Natural killer cell (primary cell): ENCODE data around the gene MED13L. TPM values are rescaled to one million over a fixed set of nuclear protein-coding genes. Genes with fewer than 3 reads are reported as not detected.

Experiments used
- ATAC-seq, 3 donors: fragments of 150-1000 bp in 2 of 3; fragments of 200-7000 bp in 1 of 3; cut with Tn5 transposase; 1 replicate in 1 of 3; 2 replicates in 2 of 3; pipeline ENCODE4 v1.10.0; 2021; ENCODE audit warnings: mild to moderate bottlenecking in 2 of 3, moderate library complexity in 2 of 3
- DNase-seq, 2 donors: peaks; one replicate each; pipeline versions ENCODE4 v3.0.0 to v3.0.0-alpha.2; 2013 to 2021; ENCODE audit warnings: mixed read lengths in 1 of 2
- H3K27ac ChIP-seq: one replicate; pipeline ENCODE4 v1.5.1; 2013; ENCODE audit warnings: mild to moderate bottlenecking, low read length
- H3K27me3 ChIP-seq: one replicate; pipeline ENCODE4 v1.6.1; 2013; ENCODE audit warnings: low read length; ENCODE audit not compliant: control insufficient read depth, insufficient read depth
- H3K36me3 ChIP-seq: one replicate; pipeline ENCODE4 v1.6.1; 2013; ENCODE audit warnings: low read length; ENCODE audit not compliant: control insufficient read depth, insufficient read depth
- H3K4me1 ChIP-seq: one replicate; pipeline ENCODE4 v1.6.1; 2013; ENCODE audit warnings: low read length; ENCODE audit not compliant: control insufficient read depth, insufficient read depth
- H3K4me3 ChIP-seq: one replicate; pipeline ENCODE4 v1.5.1; 2013; ENCODE audit warnings: low read length
- H3K9me3 ChIP-seq: one replicate; pipeline ENCODE4 v1.6.1; 2013; ENCODE audit warnings: low read length; ENCODE audit not compliant: control insufficient read depth, insufficient read depth
- H3K27ac Mint-ChIP-seq, 2 donors: one replicate each; pipeline ENCODE4 v1.8.0; 2022; ENCODE audit warnings: mild to moderate bottlenecking in 2 of 2, mixed read lengths in 2 of 2, moderate library complexity in 1 of 2
- H3K27me3 Mint-ChIP-seq, 2 donors: one replicate each; pipeline ENCODE4 v1.8.0; 2022; ENCODE audit warnings: low read depth in 2 of 2, mixed read lengths in 2 of 2
- H3K36me3 Mint-ChIP-seq: one replicate; pipeline ENCODE4 v1.8.0; 2022; ENCODE audit warnings: mixed read lengths
- H3K4me1 Mint-ChIP-seq, 2 donors: one replicate each; pipeline ENCODE4 v1.8.0; 2022; ENCODE audit warnings: mixed read lengths in 2 of 2
- H3K4me3 Mint-ChIP-seq: one replicate; pipeline ENCODE4 v1.8.0; 2022; ENCODE audit warnings: mild to moderate bottlenecking, moderate library complexity, mixed read lengths
- H3K9me3 Mint-ChIP-seq, 2 donors: one replicate each; pipeline ENCODE4 v1.8.0; 2022; ENCODE audit warnings: mixed read lengths in 2 of 2
- WGBS: methylation state at CpG from one replicate; pipeline ENCODE4 v1.1.7; 2013; ENCODE audit warnings: missing lambda C conversion rate; ENCODE audit not compliant: insufficient coverage; 5-methylcytosine and 5-hydroxymethylcytosine counted together
- intact Hi-C: fragments of 100-400 bp; cut with micrococcal nuclease; formaldehyde crosslinking; loops from one replicate; pipeline ENCODE4 v1.14.2; 2022
- total RNA-seq, 4 donors: library from RNA; stranded (reverse); fragments of 120-200 nt in 1 of 4; gene quantifications; one replicate each; pipeline versions ENCODE4 v1.2.3 to v1.2.4, GENCODE V29; 2013 to 2022
- TF ChIP-seq, protein P1 (sequence below): fragments of 200-600 bp; IDR thresholded peaks from one replicate; pipeline ENCODE4 v1.8.0; 2022; ENCODE audit warnings: antibody characterized with exemption

MED13L gene
- total RNA-seq, 3 donors from 2014 or later (not counting 1 experiment from before 2014, with no cell fraction given) = 237 to 316 (median 240) TPM

DNA sequence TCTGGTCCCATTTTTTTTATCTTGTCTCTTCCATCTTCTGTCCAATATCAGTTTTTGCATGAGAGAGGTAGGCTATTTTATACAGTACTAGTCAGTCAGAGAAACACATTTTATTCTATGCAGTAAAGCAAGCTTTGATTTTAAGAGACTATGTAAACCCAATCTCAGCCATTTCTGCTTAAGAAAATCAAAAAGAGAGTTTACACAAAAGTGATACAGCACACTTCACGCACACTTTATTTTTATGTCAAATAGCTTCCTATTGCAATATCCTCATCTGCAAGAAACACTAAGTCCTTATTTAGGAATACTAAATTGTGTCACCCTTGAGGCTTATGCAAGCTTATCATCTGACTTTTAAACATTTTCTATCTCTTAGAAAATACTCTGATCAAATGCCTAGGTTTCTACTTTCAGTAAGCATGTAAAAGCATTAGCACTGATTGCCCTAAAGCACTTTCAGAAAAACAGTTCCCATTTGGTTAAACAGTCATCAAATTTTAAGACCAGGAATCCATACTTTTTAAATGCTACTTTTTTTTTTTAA lies 78.3 kb downstream of the MED13L start:
- ATAC-seq (no peak), DNase-seq (no peak)
- Histone ChIP-seq H3K27ac (no peak overlapping the region), H3K9me3 (no peaks in the 10 kb centered on the region), H3K36me3 (no peaks in the 10 kb centered on the region), H3K4me1 (peaks cover 12% of the 10 kb centered on the region), H3K27me3 (no peaks in the 10 kb centered on the region), H3K4me3 (no peak overlapping the region)
- intact Hi-C loops = loop anchor here (5.0 kb wide), 1 partner anchor 57 kb away; no protein-coding TSS in a partner anchor
- Mint-ChIP-seq H3K36me3 (no peaks in the 10 kb centered on the region), H3K4me1 (peaks cover 58 to 73% of the 10 kb centered on the region in 2 donors), H3K9me3 (no peaks in the 10 kb centered on the region), H3K4me3 (no peak overlapping the region), H3K27me3 (no peaks in the 10 kb centered on the region), H3K27ac (peak overlapping the region in 1 of 2 donors; percentile 27)
- WGBS = 93% methylated on average over 1 of the region's 1 CpG
- TF ChIP-seq, protein P1, sequence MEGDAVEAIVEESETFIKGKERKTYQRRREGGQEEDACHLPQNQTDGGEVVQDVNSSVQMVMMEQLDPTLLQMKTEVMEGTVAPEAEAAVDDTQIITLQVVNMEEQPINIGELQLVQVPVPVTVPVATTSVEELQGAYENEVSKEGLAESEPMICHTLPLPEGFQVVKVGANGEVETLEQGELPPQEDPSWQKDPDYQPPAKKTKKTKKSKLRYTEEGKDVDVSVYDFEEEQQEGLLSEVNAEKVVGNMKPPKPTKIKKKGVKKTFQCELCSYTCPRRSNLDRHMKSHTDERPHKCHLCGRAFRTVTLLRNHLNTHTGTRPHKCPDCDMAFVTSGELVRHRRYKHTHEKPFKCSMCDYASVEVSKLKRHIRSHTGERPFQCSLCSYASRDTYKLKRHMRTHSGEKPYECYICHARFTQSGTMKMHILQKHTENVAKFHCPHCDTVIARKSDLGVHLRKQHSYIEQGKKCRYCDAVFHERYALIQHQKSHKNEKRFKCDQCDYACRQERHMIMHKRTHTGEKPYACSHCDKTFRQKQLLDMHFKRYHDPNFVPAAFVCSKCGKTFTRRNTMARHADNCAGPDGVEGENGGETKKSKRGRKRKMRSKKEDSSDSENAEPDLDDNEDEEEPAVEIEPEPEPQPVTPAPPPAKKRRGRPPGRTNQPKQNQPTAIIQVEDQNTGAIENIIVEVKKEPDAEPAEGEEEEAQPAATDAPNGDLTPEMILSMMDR = no peak

GRCh38 chr12:116196752-116197718 lies 80.5 kb downstream of the MED13L start:
- peak overlapping the region; percentile 59 to 86 for H3K27ac Mint-ChIP-seq
- Histone ChIP-seq H3K27ac (no peak overlapping the region), H3K9me3 (no peaks in the 10 kb centered on the region), H3K4me1 (peaks cover 15% of the 10 kb centered on the region), H3K27me3 (no peaks in the 10 kb centered on the region), H3K36me3 (no peaks in the 10 kb centered on the region), H3K4me3 (no peak overlapping the region)
- H3K36me3 Mint-ChIP-seq = no peaks in the 10 kb centered on the region
- TF ChIP-seq, protein P1 = no peak
- no peaks in the 10 kb centered on the region for H3K27me3 Mint-ChIP-seq
- DNase-seq (no peak), ATAC-seq (no peak)
- no peaks in the 10 kb centered on the region for H3K9me3 Mint-ChIP-seq
- peaks cover 65 to 69% of the 10 kb centered on the region in 2 donors for H3K4me1 Mint-ChIP-seq
- no peak overlapping the region for H3K4me3 Mint-ChIP-seq
- intact Hi-C loops = loop anchor here (5.0 kb wide), 1 partner anchor 55 kb away; no protein-coding TSS in a partner anchor
- WGBS = 87% methylated on average over 14 of the region's 14 CpGs

DNA sequence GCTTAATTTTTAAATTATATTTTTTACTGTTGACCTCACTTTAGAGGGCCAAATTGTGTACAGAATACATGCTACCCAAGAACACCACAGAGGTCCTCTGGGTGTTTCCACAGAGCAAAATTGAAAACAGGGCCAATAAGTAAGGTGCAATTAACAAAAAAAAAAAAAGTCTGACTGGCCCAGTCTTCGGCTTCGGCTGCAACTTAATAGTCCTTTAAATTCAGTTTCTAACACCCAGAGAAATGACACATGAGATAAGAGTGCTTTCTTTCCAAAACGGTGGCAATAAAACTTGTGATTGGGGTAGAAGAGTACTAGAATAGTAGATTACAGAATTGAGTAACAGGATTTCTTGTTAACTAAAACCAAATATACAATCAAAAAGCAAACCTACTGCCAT lies 81.3 kb downstream of the MED13L start:
- no peaks in the 10 kb centered on the region for H3K9me3 ChIP-seq
- ATAC-seq (peak in 2 of 3 donors; percentile 29 to 32), DNase-seq (no peak)
- TF ChIP-seq, protein P1 = no peak
- H3K27me3 ChIP-seq = no peaks in the 10 kb centered on the region
- intact Hi-C loops = loop anchor here (5.0 kb wide), 1 partner anchor 54 kb away; no protein-coding TSS in a partner anchor
- H3K27ac Mint-ChIP-seq = peak overlapping the region; percentile 59 to 86
- peaks cover 62 to 65% of the 10 kb centered on the region in 2 donors for H3K4me1 Mint-ChIP-seq
- no peaks in the 10 kb centered on the region for H3K9me3 Mint-ChIP-seq
- no peaks in the 10 kb centered on the region for H3K36me3 ChIP-seq
- no peak overlapping the region for H3K4me3 Mint-ChIP-seq
- no peaks in the 10 kb centered on the region for H3K36me3 Mint-ChIP-seq
- no peaks in the 10 kb centered on the region for H3K27me3 Mint-ChIP-seq
- H3K4me3 ChIP-seq = no peak overlapping the region
- H3K27ac ChIP-seq = peak overlapping the region; percentile 38
- no CpG with 5 or more reads among the region's 3 CpGs for WGBS
- H3K4me1 ChIP-seq = peaks cover 15% of the 10 kb centered on the region
